HEK293 (cell line): ENCODE results near the gene FOXJ2.

Experiments used
- CTCF ChIP-seq: fragments of 450-650 bp; formaldehyde crosslinking; IDR thresholded peaks from 2 replicates; pipeline ENCODE4 v1.5.1; 2016; ENCODE audit warnings: missing biosample characterization, missing genetic modification characterization
- MEIS1 ChIP-seq: sonication (generic); formaldehyde crosslinking; IDR thresholded peaks from 2 replicates; pipeline ENCODE4 v1.8.1; 2022; ENCODE audit warnings: missing genetic modification reagents, mild to moderate bottlenecking, borderline replicate concordance
- RBAK ChIP-seq: fragments of 450-650 bp; formaldehyde crosslinking; IDR thresholded peaks from 2 replicates; pipeline ENCODE4 v1.5.1; 2016; ENCODE audit warnings: missing biosample characterization, missing genetic modification characterization
- ZBTB11 ChIP-seq: fragments of 450-650 bp; formaldehyde crosslinking; conservative IDR thresholded peaks from 2 replicates; pipeline ENCODE4 v1.5.1; 2016; ENCODE audit warnings: low read depth, missing biosample characterization, missing genetic modification characterization
- ZBTB20 ChIP-seq: fragments of 450-650 bp; formaldehyde crosslinking; IDR thresholded peaks from 2 replicates; pipeline ENCODE4 v1.5.1; 2016; ENCODE audit warnings: missing biosample characterization, missing genetic modification characterization
- ZBTB48 ChIP-seq: fragments of 450-650 bp; formaldehyde crosslinking; IDR thresholded peaks from 2 replicates; pipeline ENCODE4 v1.5.1; 2016; ENCODE audit warnings: missing biosample characterization, missing genetic modification characterization
- ZBTB7A ChIP-seq: fragments of 450-650 bp; formaldehyde crosslinking; IDR thresholded peaks from 2 replicates; pipeline ENCODE4 v1.5.1; 2016; ENCODE audit warnings: low read depth, missing biosample characterization, missing genetic modification characterization
- ZNF169 ChIP-seq: fragments of 450-650 bp; formaldehyde crosslinking; IDR thresholded peaks from 2 replicates; pipeline ENCODE4 v1.5.1; 2016; ENCODE audit warnings: missing biosample characterization, missing genetic modification characterization
- ZNF324 ChIP-seq: fragments of 450-650 bp; formaldehyde crosslinking; IDR thresholded peaks from 2 replicates; pipeline ENCODE4 v1.5.1; 2016; ENCODE audit warnings: missing biosample characterization, missing genetic modification characterization
- ZNF530 ChIP-seq: fragments of 450-650 bp; formaldehyde crosslinking; IDR thresholded peaks from 2 replicates; pipeline ENCODE4 v1.5.1; 2016; ENCODE audit warnings: low read depth, missing biosample characterization, missing genetic modification characterization
- ZNF555 ChIP-seq: fragments of 450-650 bp; formaldehyde crosslinking; conservative IDR thresholded peaks from 2 replicates; pipeline ENCODE4 v1.5.1; 2017; ENCODE audit warnings: missing biosample characterization, mild to moderate bottlenecking, missing genetic modification characterization, inconsistent platforms
- ZNF558 ChIP-seq: fragments of 450-650 bp; formaldehyde crosslinking; IDR thresholded peaks from 2 replicates; pipeline ENCODE4 v1.5.1; 2016; ENCODE audit warnings: missing biosample characterization, missing genetic modification characterization
- ZNF596 ChIP-seq: fragments of 450-650 bp; IDR thresholded peaks from 2 replicates; pipeline ENCODE4 v1.5.0; 2018; ENCODE audit warnings: missing biosample characterization, mild to moderate bottlenecking, missing genetic modification characterization, moderate library complexity
- ZNF670 ChIP-seq: fragments of 450-650 bp; formaldehyde crosslinking; IDR thresholded peaks from 2 replicates; pipeline ENCODE4 v1.5.1; 2016; ENCODE audit warnings: missing biosample characterization, missing genetic modification characterization, low read depth
- ZNF768 ChIP-seq: fragments of 450-650 bp; formaldehyde crosslinking; IDR thresholded peaks from 2 replicates; pipeline ENCODE4 v1.5.1; 2018; ENCODE audit warnings: missing biosample characterization, mild to moderate bottlenecking, missing genetic modification characterization
- ZSCAN30 ChIP-seq: fragments of 450-650 bp; IDR thresholded peaks from 2 replicates; pipeline ENCODE4 v1.5.1; 2018; ENCODE audit warnings: missing biosample characterization, mild to moderate bottlenecking, missing genetic modification characterization, moderate library complexity
- TF ChIP-seq, protein P1 (sequence below): fragments of 450-650 bp; formaldehyde crosslinking; IDR thresholded peaks from 2 replicates; pipeline ENCODE4 v1.5.1; 2016; ENCODE audit warnings: missing biosample characterization, missing genetic modification characterization
- TF ChIP-seq, protein P2 (sequence below): fragments of 450-650 bp; formaldehyde crosslinking; IDR thresholded peaks from 2 replicates; pipeline ENCODE4 v1.5.1; 2016; ENCODE audit warnings: missing biosample characterization, missing genetic modification characterization, borderline replicate concordance
- TF ChIP-seq, protein P3 (sequence below): fragments of 450-650 bp; formaldehyde crosslinking; IDR thresholded peaks from 2 replicates; pipeline ENCODE4 v1.5.0; 2017; ENCODE audit warnings: missing biosample characterization, missing genetic modification characterization, borderline replicate concordance
- TF ChIP-seq, protein P4 (sequence below): fragments of 450-650 bp; formaldehyde crosslinking; optimal IDR thresholded peaks from 2 replicates; pipeline ENCODE3; 2016; ENCODE audit warnings: missing biosample characterization, mild to moderate bottlenecking, missing genetic modification characterization

FOXJ2 gene

GRCh38 chr12:8032242-8033152 lies at the start of gene FOXJ2 (continued):
- 0 out of 2 replicates have a peak, but pooled peaks have one; percentile 50 for TF ChIP-seq ZBTB48 (tag by site-specific recombination)
- TF ChIP-seq, protein P1, sequence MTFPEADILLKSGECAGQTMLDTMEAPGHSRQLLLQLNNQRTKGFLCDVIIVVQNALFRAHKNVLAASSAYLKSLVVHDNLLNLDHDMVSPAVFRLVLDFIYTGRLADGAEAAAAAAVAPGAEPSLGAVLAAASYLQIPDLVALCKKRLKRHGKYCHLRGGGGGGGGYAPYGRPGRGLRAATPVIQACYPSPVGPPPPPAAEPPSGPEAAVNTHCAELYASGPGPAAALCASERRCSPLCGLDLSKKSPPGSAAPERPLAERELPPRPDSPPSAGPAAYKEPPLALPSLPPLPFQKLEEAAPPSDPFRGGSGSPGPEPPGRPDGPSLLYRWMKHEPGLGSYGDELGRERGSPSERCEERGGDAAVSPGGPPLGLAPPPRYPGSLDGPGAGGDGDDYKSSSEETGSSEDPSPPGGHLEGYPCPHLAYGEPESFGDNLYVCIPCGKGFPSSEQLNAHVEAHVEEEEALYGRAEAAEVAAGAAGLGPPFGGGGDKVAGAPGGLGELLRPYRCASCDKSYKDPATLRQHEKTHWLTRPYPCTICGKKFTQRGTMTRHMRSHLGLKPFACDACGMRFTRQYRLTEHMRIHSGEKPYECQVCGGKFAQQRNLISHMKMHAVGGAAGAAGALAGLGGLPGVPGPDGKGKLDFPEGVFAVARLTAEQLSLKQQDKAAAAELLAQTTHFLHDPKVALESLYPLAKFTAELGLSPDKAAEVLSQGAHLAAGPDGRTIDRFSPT (tag by site-specific recombination): no peak
- TF ChIP-seq ZNF768 (tag by site-specific recombination): no peak
- TF ChIP-seq ZNF670 (tag by site-specific recombination): no peak
- TF ChIP-seq ZBTB7A (tag by site-specific recombination): 0 out of 2 replicates have a peak, but pooled peaks have one; percentile 29
- no peak for TF ChIP-seq ZNF555
- peak; percentile 23; the same call in 1 of the 2 replicates for TF ChIP-seq ZSCAN30 (tag by site-specific recombination)
- no peak for TF ChIP-seq ZNF324 (tag by site-specific recombination)
- TF ChIP-seq ZNF530 (tag by site-specific recombination): no peak
- TF ChIP-seq ZNF596 (tag by site-specific recombination): no peak; the same call in 1 of the 2 replicates
- peak; percentile 35; the same call in 1 of the 2 replicates for TF ChIP-seq ZBTB11 (tag by site-specific recombination)
- TF ChIP-seq, protein P2, sequence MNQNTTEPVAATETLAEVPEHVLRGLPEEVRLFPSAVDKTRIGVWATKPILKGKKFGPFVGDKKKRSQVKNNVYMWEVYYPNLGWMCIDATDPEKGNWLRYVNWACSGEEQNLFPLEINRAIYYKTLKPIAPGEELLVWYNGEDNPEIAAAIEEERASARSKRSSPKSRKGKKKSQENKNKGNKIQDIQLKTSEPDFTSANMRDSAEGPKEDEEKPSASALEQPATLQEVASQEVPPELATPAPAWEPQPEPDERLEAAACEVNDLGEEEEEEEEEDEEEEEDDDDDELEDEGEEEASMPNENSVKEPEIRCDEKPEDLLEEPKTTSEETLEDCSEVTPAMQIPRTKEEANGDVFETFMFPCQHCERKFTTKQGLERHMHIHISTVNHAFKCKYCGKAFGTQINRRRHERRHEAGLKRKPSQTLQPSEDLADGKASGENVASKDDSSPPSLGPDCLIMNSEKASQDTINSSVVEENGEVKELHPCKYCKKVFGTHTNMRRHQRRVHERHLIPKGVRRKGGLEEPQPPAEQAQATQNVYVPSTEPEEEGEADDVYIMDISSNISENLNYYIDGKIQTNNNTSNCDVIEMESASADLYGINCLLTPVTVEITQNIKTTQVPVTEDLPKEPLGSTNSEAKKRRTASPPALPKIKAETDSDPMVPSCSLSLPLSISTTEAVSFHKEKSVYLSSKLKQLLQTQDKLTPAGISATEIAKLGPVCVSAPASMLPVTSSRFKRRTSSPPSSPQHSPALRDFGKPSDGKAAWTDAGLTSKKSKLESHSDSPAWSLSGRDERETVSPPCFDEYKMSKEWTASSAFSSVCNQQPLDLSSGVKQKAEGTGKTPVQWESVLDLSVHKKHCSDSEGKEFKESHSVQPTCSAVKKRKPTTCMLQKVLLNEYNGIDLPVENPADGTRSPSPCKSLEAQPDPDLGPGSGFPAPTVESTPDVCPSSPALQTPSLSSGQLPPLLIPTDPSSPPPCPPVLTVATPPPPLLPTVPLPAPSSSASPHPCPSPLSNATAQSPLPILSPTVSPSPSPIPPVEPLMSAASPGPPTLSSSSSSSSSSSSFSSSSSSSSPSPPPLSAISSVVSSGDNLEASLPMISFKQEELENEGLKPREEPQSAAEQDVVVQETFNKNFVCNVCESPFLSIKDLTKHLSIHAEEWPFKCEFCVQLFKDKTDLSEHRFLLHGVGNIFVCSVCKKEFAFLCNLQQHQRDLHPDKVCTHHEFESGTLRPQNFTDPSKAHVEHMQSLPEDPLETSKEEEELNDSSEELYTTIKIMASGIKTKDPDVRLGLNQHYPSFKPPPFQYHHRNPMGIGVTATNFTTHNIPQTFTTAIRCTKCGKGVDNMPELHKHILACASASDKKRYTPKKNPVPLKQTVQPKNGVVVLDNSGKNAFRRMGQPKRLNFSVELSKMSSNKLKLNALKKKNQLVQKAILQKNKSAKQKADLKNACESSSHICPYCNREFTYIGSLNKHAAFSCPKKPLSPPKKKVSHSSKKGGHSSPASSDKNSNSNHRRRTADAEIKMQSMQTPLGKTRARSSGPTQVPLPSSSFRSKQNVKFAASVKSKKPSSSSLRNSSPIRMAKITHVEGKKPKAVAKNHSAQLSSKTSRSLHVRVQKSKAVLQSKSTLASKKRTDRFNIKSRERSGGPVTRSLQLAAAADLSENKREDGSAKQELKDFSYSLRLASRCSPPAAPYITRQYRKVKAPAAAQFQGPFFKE (tag by site-specific recombination): 0 out of 2 replicates have a peak, but pooled peaks have one; percentile 26
- TF ChIP-seq ZNF169 (tag by site-specific recombination): no peak
- TF ChIP-seq MEIS1 (CRISPR knock-in tag): no peak
- TF ChIP-seq, protein P3, sequence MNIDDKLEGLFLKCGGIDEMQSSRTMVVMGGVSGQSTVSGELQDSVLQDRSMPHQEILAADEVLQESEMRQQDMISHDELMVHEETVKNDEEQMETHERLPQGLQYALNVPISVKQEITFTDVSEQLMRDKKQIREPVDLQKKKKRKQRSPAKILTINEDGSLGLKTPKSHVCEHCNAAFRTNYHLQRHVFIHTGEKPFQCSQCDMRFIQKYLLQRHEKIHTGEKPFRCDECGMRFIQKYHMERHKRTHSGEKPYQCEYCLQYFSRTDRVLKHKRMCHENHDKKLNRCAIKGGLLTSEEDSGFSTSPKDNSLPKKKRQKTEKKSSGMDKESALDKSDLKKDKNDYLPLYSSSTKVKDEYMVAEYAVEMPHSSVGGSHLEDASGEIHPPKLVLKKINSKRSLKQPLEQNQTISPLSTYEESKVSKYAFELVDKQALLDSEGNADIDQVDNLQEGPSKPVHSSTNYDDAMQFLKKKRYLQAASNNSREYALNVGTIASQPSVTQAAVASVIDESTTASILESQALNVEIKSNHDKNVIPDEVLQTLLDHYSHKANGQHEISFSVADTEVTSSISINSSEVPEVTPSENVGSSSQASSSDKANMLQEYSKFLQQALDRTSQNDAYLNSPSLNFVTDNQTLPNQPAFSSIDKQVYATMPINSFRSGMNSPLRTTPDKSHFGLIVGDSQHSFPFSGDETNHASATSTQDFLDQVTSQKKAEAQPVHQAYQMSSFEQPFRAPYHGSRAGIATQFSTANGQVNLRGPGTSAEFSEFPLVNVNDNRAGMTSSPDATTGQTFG (tag by site-specific recombination): no peak
- TF ChIP-seq ZBTB20: peak; percentile 92
- peak; percentile 75 for TF ChIP-seq CTCF (tag by site-specific recombination)
- no peak for TF ChIP-seq RBAK (tag by site-specific recombination)
- no peak for TF ChIP-seq ZNF558 (tag by site-specific recombination)
- TF ChIP-seq, protein P4, sequence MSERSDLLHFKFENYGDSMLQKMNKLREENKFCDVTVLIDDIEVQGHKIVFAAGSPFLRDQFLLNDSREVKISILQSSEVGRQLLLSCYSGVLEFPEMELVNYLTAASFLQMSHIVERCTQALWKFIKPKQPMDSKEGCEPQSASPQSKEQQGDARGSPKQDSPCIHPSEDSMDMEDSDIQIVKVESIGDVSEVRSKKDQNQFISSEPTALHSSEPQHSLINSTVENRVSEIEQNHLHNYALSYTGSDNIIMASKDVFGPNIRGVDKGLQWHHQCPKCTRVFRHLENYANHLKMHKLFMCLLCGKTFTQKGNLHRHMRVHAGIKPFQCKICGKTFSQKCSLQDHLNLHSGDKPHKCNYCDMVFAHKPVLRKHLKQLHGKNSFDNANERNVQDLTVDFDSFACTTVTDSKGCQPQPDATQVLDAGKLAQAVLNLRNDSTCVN: peak; percentile 89
